ENCODE data around the gene NME2. TPM values are rescaled to one million over a fixed set of nuclear protein-coding genes. Genes with fewer than 3 reads are reported as not detected.
A peak's percentile ranks its signal among the peaks of the same experiment; 100 is the strongest.

NME2 gene
- total RNA-seq, 1 donor from 2014 or later, result 318 TPM

- no peaks in the 10 kb centered on the region for H3K27me3 Mint-ChIP-seq
- no peak for DNase-seq (ENCODE audit: low spot score, unreplicated experiment)
- H3K4me3 Mint-ChIP-seq (ENCODE audit: low read depth), result no peak overlapping the region
- TF ChIP-seq, protein P1, sequence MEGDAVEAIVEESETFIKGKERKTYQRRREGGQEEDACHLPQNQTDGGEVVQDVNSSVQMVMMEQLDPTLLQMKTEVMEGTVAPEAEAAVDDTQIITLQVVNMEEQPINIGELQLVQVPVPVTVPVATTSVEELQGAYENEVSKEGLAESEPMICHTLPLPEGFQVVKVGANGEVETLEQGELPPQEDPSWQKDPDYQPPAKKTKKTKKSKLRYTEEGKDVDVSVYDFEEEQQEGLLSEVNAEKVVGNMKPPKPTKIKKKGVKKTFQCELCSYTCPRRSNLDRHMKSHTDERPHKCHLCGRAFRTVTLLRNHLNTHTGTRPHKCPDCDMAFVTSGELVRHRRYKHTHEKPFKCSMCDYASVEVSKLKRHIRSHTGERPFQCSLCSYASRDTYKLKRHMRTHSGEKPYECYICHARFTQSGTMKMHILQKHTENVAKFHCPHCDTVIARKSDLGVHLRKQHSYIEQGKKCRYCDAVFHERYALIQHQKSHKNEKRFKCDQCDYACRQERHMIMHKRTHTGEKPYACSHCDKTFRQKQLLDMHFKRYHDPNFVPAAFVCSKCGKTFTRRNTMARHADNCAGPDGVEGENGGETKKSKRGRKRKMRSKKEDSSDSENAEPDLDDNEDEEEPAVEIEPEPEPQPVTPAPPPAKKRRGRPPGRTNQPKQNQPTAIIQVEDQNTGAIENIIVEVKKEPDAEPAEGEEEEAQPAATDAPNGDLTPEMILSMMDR (IDR thresholded peaks at IDR 0.05; ENCODE audit: unreplicated experiment), result no peak
- H3K36me3 Mint-ChIP-seq (ENCODE audit: insufficient read depth), result no peaks in the 10 kb centered on the region
- peaks cover 17% of the 10 kb centered on the region for H3K4me1 Mint-ChIP-seq (ENCODE audit: low read depth)
- H3K27ac Mint-ChIP-seq, result no peak overlapping the region
- H3K9me3 Mint-ChIP-seq (ENCODE audit: low read depth), result no peaks in the 10 kb centered on the region
Observed at GRCh38 chr17:51147650-51148049, 18.6 kb upstream of the NME2 start.

DNA sequence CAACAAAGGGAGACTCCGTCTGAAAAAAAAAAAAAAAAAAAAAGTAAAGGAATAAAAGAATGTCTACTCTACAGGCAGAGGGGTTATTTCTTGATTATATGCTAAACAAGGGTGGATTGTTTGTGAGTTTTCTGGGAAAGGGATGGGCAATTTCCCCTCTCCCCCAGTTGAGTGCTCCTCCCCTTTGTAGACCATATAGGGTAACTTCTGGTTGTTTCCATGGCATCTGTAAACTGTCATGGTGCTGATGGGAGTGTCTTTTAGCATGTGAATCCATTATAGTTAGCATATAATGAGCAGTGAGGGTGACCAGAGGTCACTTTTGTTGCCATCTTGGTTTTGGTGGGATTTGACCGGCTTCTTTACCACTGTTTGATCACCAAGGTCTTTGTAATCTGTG lies 17.0 kb upstream of the NME2 start:
- no peaks in the 10 kb centered on the region for H3K27me3 Mint-ChIP-seq
- no peak overlapping the region for H3K4me3 Mint-ChIP-seq (ENCODE audit: low read depth)
- no peaks in the 10 kb centered on the region for H3K36me3 Mint-ChIP-seq (ENCODE audit: insufficient read depth)
- peak overlapping the region; percentile 45 for H3K27ac Mint-ChIP-seq
- no peak for DNase-seq (ENCODE audit: low spot score, unreplicated experiment)
- H3K4me1 Mint-ChIP-seq (ENCODE audit: low read depth), result peaks cover 16% of the 10 kb centered on the region
- TF ChIP-seq, protein P1 (IDR thresholded peaks at IDR 0.05; ENCODE audit: unreplicated experiment), result no peak
- no peaks in the 10 kb centered on the region for H3K9me3 Mint-ChIP-seq (ENCODE audit: low read depth)

DNA sequence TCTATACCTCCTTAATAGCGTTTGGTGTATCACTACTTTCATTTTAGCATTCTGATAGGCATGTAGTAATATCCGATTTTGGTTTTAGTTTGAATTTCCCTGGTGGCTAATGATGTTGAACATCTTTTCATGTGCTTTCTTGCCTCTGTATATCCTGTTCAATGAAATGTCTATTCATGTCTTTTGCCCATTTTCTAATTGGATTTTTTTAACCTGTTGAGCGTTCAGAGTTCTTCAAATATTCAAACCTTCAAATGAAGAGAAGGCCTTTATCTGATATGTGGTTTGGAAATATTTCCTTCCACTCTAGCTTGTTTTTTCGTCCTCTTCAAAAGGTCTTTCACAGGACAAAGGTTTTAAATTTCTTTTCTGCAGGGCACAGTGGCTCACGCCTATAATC lies 15.3 kb upstream of the NME2 start:
- Mint-ChIP-seq H3K4me3 (ENCODE audit: low read depth) (no peak overlapping the region), H3K27ac (peak overlapping the region; percentile 44), H3K27me3 (no peaks in the 10 kb centered on the region), H3K4me1 (ENCODE audit: low read depth) (peaks cover 10% of the 10 kb centered on the region), H3K36me3 (ENCODE audit: insufficient read depth) (no peaks in the 10 kb centered on the region), H3K9me3 (ENCODE audit: low read depth) (no peaks in the 10 kb centered on the region)
- TF ChIP-seq, protein P1 (IDR thresholded peaks at IDR 0.05; ENCODE audit: unreplicated experiment), result no peak
- DNase-seq (ENCODE audit: low spot score, unreplicated experiment), result no peak

GRCh38 chr17:51152766-51153209 lies 13.4 kb upstream of the NME2 start:
- TF ChIP-seq, protein P1 (IDR thresholded peaks at IDR 0.05; ENCODE audit: unreplicated experiment), result no peak
- Mint-ChIP-seq H3K4me3 (ENCODE audit: low read depth) (no peak overlapping the region), H3K36me3 (ENCODE audit: insufficient read depth) (peaks cover 4% of the 10 kb centered on the region), H3K27me3 (no peaks in the 10 kb centered on the region), H3K4me1 (ENCODE audit: low read depth) (peaks cover 2% of the 10 kb centered on the region), H3K27ac (no peak overlapping the region), H3K9me3 (ENCODE audit: low read depth) (no peaks in the 10 kb centered on the region)
- no peak for DNase-seq (ENCODE audit: low spot score, unreplicated experiment)

GRCh38 chr17:51153210-51154072 lies 12.8 kb upstream of the NME2 start, which contains the start of gene NME1:
Gene NME1 (plus strand): TSS chr17:51153559. CDS start chr17:51155655, 2,096 bp downstream.
- H3K27me3 Mint-ChIP-seq, result no peaks in the 10 kb centered on the region
- peak; percentile 95 for DNase-seq (ENCODE audit: low spot score, unreplicated experiment)
- no peak within 1 kb of the TSS for H3K4me3 Mint-ChIP-seq (ENCODE audit: low read depth)
- peaks cover 2% of the 10 kb centered on the region for H3K4me1 Mint-ChIP-seq (ENCODE audit: low read depth)
- TF ChIP-seq, protein P1 (IDR thresholded peaks at IDR 0.05; ENCODE audit: unreplicated experiment), result peak; percentile 77
- H3K36me3 Mint-ChIP-seq (ENCODE audit: insufficient read depth), result peaks cover 4% of the 10 kb centered on the region
- H3K9me3 Mint-ChIP-seq (ENCODE audit: low read depth), result no peaks in the 10 kb centered on the region
- H3K27ac Mint-ChIP-seq, result no peak within 1 kb of the TSS
